HG03135 (cell line): Measurements from ENCODE around the gene MIOX.
"Not testable (repeated sequence)": the region's sequence is repeated elsewhere in the genome, so short reads cannot be mapped to it uniquely, and the experiment has no call there.

ENCODE experiments used
- ATAC-seq: cut with Tn5 transposase; IDR thresholded peaks from one replicate; pipeline ENCODE4 v1.9.1; 2021; ENCODE audit warnings: mild to moderate bottlenecking, moderate library complexity; ENCODE audit not compliant: unreplicated experiment

MIOX gene

DNA sequence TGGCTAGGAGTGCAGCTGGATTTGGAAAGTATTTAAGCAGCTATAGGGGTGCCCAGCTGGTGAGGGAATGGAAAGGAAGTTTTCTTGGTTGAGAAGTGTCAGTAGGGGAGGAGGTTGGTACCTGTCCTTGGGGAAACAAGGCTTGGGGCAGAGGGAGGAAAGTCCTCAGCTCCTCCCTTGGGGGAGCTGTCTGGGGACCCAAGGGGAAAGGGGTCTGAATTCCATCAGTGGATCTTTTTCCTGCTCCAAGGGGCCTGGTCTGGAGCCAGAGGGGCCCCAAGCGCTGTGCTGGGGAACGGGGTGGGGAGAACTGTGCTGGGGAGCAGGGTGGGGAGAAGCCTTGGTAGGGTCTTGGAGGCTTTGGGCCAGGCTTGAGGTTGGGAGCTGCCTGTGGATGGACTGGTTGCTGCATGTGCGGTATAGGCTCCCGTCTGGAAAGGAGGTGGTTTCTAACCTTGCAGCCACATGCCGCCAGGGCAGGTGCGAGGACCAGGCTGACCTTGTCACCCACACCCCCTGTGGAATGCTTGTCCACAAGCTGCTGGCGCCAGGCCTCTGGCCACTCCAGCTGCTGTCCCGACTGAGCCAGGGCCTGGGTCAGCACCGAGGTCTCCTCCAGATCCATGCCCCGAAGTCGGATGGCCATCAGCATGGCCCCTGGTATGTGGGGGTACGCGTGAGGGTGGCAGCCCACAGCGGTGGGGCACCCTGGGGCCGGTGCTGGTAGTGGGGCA, 42.2 kb downstream of the MIOX start:
- ATAC-seq, result no peak

GRCh38 chr22:50529416-50529896, 42.8 kb downstream of the MIOX start:
- ATAC-seq, result no peak

- ATAC-seq, result no peak
Observed at GRCh38 chr22:50529897-50530579, 43.4 kb downstream of the MIOX start, which contains the start of gene TYMP. TSS of gene TYMP (minus strand) at chr22:50530012. CDS start at chr22:50529709, 303 bp downstream.

DNA sequence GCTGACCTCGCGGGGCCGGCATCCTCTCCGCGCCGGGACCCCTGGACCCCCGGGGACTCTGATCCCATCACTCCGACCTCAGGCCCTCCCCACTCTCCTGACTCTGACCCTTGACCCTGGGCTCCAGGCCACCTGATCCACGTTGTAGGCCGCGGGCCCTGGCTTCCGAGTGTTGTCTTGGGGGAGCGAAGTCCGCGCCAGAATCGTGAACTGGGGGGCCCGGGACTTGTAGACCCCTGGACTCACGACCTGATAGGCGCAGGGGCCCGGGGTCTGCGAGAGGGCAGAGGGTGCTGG, 43.9 kb downstream of the MIOX start:
- ATAC-seq, result no peak

DNA sequence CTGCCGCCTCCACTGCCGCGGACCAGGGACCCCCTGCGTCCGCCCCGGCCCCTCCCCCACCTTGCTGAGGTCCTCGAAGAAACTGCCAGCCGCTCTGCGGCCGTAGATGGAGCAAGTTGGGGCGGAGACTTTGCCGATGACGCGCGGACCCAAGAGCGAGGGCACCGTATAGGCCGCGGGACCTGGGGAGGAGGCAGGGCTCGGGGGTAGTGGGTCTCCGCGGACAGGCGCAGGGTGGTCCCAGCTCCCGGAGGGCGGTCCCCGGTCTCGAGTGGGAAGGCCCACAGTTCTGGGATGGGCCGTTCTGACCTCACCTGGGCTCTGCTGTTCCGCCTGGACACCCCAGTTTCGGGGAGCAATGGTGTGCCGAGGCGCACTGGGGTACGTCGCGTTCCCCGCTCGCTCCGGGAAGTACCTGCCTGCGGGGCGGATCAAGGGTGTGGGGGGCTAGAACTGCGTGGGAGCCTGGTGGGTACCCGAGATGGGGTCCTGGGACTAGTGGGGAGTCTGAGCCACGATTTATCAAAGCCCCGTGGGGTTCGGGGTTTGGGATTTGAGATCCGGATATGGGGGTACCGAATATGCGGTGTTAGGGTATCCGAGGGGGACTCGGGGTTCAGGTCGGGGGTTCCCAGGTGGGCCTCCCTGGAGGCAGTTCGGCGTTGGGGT, 44.4 kb downstream of the MIOX start:
- peak; percentile 27 for ATAC-seq

DNA sequence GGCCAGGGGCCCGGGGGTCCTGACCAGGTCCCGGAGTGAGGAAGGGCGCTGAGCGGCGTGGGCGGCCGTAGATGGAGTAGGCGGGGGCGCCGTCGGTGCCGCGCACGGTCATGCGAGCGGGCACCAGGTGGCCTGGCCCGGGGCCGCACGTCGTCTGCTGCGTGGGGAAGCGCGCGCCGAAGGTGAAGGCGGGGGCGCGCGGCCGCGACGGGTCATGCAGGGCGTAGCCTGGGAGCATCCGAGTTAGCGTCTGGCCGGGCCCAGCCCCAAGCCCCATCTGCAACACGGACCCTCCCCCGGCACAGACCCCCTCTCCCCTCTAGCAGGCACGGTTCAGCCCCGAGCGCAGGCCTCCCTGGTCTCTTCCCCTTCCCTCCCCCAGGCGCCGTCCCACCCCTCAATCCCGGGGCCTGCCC, 44.9 kb downstream of the MIOX start:
- ATAC-seq, result no peak

DNA sequence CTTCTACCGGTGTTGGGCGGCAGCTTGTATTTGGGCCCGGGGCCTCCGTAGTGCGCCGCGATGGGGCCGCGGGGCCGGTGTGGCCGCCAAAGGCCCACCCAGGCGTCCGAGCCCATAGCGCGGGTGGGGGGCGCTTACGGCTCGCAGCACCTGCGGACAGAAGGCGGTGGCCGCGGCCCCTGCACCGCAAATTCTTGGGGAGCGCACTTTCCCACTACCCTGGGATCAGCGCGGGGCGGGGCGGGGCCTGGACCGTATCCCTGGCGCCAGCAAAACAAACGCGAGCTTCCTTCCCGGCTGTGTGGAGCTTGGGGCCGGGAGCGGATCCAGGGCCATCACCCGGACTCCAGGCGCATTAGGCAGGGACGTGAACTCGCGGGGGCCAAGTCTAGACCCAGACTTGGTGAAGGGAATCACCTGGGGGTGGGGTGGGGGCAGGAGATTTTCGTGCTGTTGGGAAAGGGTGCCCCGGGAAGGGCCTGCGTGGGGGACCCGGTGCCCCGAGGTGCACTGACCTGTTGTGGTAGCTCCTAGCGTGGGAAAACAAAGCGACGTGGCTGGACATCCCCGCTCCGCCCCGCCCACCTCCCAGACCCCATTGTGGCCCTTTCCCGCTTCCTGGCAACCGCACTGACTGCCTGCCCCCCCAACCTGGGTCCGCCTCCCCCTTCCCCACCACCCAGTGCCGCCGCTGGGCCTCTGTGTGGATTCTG, 45.5 kb downstream of the MIOX start:
- no peak for ATAC-seq

DNA sequence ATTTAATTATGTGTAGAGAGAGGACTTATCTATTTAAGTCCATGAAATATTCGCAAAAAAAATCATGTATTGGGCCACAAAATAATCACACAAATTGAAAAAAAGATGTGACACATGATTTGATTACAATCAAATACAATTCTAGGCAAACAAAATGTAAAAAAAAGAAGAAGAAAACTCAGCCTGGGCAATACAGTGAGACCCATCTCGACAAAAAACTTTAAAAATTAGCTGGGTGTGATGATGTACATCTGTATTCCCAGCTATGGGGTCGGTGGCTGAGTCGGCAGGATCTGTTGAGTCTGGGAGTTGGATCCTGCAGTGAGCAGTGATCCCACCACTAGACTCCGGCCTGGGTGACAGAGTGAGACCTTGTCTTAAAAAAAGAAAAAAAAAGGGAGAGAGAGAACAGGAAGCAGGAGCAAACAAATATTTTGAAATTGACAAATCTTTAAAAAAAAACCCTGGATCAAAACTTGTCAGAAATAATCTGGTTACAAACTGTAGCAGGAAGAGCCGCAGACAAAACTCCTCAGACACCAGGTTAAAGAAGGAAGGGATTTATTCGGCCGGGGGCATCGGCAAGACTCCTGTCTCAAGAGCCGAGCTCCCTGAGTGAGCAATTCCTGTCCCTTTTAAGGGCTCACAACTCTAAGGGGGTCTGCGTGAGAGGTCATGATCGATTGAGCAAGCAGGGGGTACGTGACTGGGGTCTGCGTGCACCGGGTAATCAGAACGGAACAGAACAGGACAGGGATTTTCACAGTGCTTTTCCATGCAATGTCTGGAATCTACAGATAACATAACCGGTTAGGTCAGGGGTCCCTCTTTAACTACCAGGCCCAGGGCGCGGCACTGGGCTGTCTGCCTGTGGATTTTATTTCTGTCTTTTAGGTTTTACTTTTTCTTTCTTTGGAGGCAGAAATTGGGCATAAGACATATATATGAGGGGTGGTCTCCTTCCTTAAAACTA, 46.5 kb downstream of the MIOX start:
- ATAC-seq, result no peak

- not testable (repeated sequence) for ATAC-seq
Observed at GRCh38 chr22:50533856-50534711, 47.4 kb downstream of the MIOX start.

DNA sequence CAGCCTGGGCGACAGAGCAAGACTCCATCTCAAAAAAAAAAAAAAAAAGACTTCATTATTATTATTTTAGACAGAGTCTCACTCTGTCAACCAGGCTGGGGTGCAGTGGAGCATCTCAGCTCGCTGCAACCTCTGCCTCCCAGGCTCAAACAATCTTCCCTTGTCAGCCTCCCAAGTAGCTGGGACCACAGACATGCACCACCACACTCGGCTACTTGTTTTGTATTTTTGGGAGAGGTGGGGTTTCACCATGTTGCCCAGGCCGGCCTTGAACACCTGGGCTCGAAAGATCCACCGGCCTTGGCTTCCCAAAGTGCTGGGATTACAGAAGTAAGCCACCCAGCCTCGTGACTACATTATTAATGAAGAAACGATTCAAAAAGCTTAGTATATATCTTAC, 48.5 kb downstream of the MIOX start:
- ATAC-seq, result no peak

DNA sequence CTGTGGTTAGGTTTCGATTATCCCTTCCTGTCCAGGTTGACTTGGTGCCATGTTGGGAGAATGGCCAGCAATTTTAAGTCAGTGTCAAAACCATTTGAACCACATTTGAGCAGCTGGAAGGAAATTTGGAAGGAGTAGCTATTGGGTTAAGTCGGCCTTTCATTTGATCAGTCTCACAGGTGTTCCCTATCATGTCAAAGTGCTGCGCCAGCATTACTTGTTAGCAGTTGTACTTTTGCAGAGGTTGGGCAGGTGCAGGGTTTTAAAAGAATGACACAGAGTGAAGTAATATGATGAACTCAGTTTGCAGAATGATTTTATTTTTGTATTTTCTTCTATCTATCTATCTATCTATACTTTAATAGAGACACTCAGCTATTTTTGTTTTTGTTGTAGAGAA, 49.6 kb downstream of the MIOX start:
- no peak for ATAC-seq

DNA sequence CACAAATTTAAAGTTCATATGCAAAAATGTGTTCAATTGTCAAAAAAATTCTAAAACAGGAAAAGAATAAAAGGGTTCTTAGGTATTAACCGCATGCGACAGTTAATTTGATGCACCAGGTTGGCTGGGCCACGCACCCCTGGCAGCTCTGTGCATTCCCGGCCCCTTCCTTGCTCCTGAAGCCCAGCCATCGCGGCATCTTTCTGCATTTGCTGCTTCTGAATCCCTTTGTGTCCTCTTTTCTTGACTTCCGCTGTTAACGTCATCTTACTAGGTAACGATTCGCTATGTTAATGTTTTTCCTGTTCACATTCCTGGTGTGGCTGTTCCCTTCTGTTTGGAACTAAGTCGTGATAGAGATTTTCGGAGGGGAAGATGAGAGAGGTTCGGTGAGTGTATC, 51.1 kb downstream of the MIOX start:
- ATAC-seq, result no peak
